ENCODE results near the gene TUBGCP6.

GRCh38 chr22:50255607-50256006 is 10.8 kb upstream of the TUBGCP6 start:
- no peak for TF ChIP-seq CTCF (IDR thresholded peaks at IDR 0.05; ENCODE audit: insufficient read depth, low read depth, low read length)
- no peak for TF ChIP-seq EZH2 (IDR thresholded peaks at IDR 0.05; ENCODE audit: insufficient read depth, low read length)
